ENCODE results near the gene REM1. TPM values are rescaled to one million over a fixed set of nuclear protein-coding genes. Genes with fewer than 3 reads are reported as not detected.

Gene REM1
- total and polyA plus RNA-seq, 2 of the 4 experiments (the other 2 are of a cell fraction), result not detected

- Histone ChIP-seq H2AFZ (replicated peaks; ENCODE audit: low read length, poor library complexity) (peak overlapping the region; percentile 51), H3K56ac (ENCODE audit: extremely low read depth, insufficient read depth, low read length) (no peak overlapping the region)
- intact Hi-C loops (cut with micrococcal nuclease), result no loop called here
Observed at GRCh38 chr20:31484001-31484400, 8.9 kb downstream of the REM1 start.

More at GRCh38 chr20:31484001-31484400, 8.9 kb downstream of the REM1 start:
- Histone ChIP-seq H3K18ac (ENCODE audit: low read depth, low read length) (no peak overlapping the region), H3K79me1 (ENCODE audit: low read depth in 1 of 2, low read length in 2 of 2) (no peaks in the 10 kb centered on the region), H3K27ac (ENCODE audit: insufficient read depth, low read length) (no peak overlapping the region), H3K4ac (ENCODE audit: low read depth, low read length) (no peak overlapping the region), H3K9ac (ENCODE audit: low read depth, low read length) (no peak overlapping the region), H3K23ac (ENCODE audit: low read depth, low read length) (no peak overlapping the region), H3K4me1 (ENCODE audit: control insufficient read depth, insufficient read depth, low read length) (no peaks in the 10 kb centered on the region), H4K8ac (ENCODE audit: low read depth in 2 of 2, low read length in 2 of 2) (no peak overlapping the region), H3K9me3 (ENCODE audit: control insufficient read depth, insufficient read depth, low read length) (no peaks in the 10 kb centered on the region), H4K20me1 (ENCODE audit: insufficient read depth, low read length) (no peaks in the 10 kb centered on the region), H2BK5ac (ENCODE audit: low read depth, low read length, poor library complexity, severe bottlenecking) (no peak overlapping the region), H4K5ac (ENCODE audit: low read depth, low read length) (no peak overlapping the region), H2AK5ac (ENCODE audit: low read depth, low read length) (no peak overlapping the region), H3K36me3 (ENCODE audit: control insufficient read depth, insufficient read depth, low read length) (no peaks in the 10 kb centered on the region), H2BK20ac (ENCODE audit: low read depth, low read length) (no peak overlapping the region), H3K4me3 (ENCODE audit: insufficient read depth, low read depth, low read length) (no peak overlapping the region), H2AK9ac (replicated peaks; ENCODE audit: low read depth, low read length, poor library complexity) (peak overlapping the region; percentile 24), H3K4me2 (ENCODE audit: low read depth, low read length) (no peak overlapping the region), H4K91ac (ENCODE audit: insufficient read depth, low read depth, low read length) (no peak overlapping the region), H3K9me1 (ENCODE audit: insufficient read depth, low read length) (no peaks in the 10 kb centered on the region), H2BK120ac (ENCODE audit: low read depth, low read length) (no peak overlapping the region), H2BK15ac (ENCODE audit: low read depth, low read length) (no peak overlapping the region), H3K14ac (replicated peaks; ENCODE audit: low read depth, low read length) (no peak overlapping the region), H3K27me3 (ENCODE audit: control insufficient read depth, insufficient read depth, low read length) (peaks cover 13% of the 10 kb centered on the region)
- ChIA-PET POLR2A (ENCODE audit: unreplicated experiment) (no interaction called here), CTCF (interaction anchor here (0.6 to 1.1 kb wide), 2 partner anchors 19 to 204 kb away, joined by 5 read pairs; no protein-coding TSS in a partner anchor)
- in situ Hi-C loops (cut with MboI; ENCODE audit: low sequenced_read_pairs) (no loop called here), dilution Hi-C loops (cut with HindIII; ENCODE audit: low sequenced_read_pairs, unreplicated experiment) (no loop called here)
- no peak for TF ChIP-seq SMC3 (IDR thresholded peaks at IDR 0.05; ENCODE audit: low read depth, low read length)
- no peak for TF ChIP-seq CEBPB (IDR thresholded peaks at IDR 0.05; ENCODE audit: low read depth, low read length)
- TF ChIP-seq NFE2L2 (IDR thresholded peaks at IDR 0.05; ENCODE audit: low read depth, low read length), result no peak
- TF ChIP-seq RFX5 (IDR thresholded peaks at IDR 0.05; ENCODE audit: low read depth, low read length), result no peak
- TF ChIP-seq ELK1 (IDR thresholded peaks at IDR 0.05; ENCODE audit: borderline replicate concordance, low read depth, low read length), result no peak
- TF ChIP-seq CTCF (conservative IDR thresholded peaks at IDR 0.05; ENCODE audit: low read depth, low read length), result no peak
- no peak for TF ChIP-seq BHLHE40 (IDR thresholded peaks at IDR 0.05; ENCODE audit: low read depth, low read length)
- no peak for TF ChIP-seq RCOR1 (IDR thresholded peaks at IDR 0.05; ENCODE audit: insufficient replicate concordance, low read length)
- no TSS peak for BruUV-seq (replicated peaks)
- ATAC-seq (ENCODE audit: low read depth), result no peak
- DNase-seq, result no peak
- WGBS, 2 experiments (ENCODE audit: extremely low coverage in 2 of 2, insufficient read length in 1 of 2), result 45% methylated on average over 26 of the region's 36 CpGs; no CpG with 5 or more reads in 1 of the 2 experiments

All from IMR-90 (cell line).